HCT116 (cell line): ENCODE results near the gene PTRHD1. TPM values are rescaled to one million over a fixed set of nuclear protein-coding genes. Genes with fewer than 3 reads are reported as not detected.
A peak's percentile ranks its signal among the peaks of the same experiment; 100 is the strongest.
"Not testable (repeated sequence)": the region's sequence is repeated elsewhere in the genome, so short reads cannot be mapped to it uniquely, and the experiment has no call there.

Source experiments
- ATAC-seq: fragments of 200-7000 bp; cut with Tn5 transposase; 2 replicates; pipeline ENCODE4 v1.9.1; 2020; ENCODE audit warnings: mild to moderate bottlenecking, moderate library complexity
- BruUV-seq: library from RNA; stranded (reverse); fragments of 400-500 nt; replicated peaks from 2 replicates; lab custom pipeline; 2021; lab: Mats Ljungman, UMichigan
- CTCF ChIA-PET: fragments of 300-600 bp; sonication (Branson Sonifier 250); formaldehyde crosslinking; loops from one replicate; lab custom pipeline; 2021; ENCODE audit warnings: antibody characterized with exemption; lab: Charles Lee
- POLR2A ChIA-PET: fragments of 300-600, 350-600 bp; sonication (Branson Sonifier 250); formaldehyde crosslinking; loops from one replicate; lab custom pipeline; 2021; ENCODE audit warnings: antibody characterized with exemption; lab: Charles Lee
- RAD21 ChIA-PET, 2 experiments: fragments of 300-600 bp; sonication (Branson Sonifier 250); formaldehyde crosslinking; loops; one replicate each; lab custom pipeline; 2023; ENCODE audit warnings: low total read pairs in 2 of 2; ENCODE audit not compliant: uncharacterized antibody in 2 of 2, unreplicated experiment in 2 of 2, low non-redundant PET in 1 of 2; lab: Charles Lee
- DNase-seq: peaks from one replicate; pipeline ENCODE4 v3.0.0-alpha.2; 2010; ENCODE audit warnings: low read depth, low spot score
- H2AFZ ChIP-seq: fragments of 200-600 bp; shearing (Covaris generic), sonication (generic); 2 replicates; pipeline ENCODE4 v1.6.1; 2017; ENCODE audit warnings: low read depth, mixed run types, mixed read lengths, antibody characterized with exemption, low read length; ENCODE audit not compliant: poor library complexity, severe bottlenecking
- H3K27ac ChIP-seq: 2 replicates; pipeline ENCODE4 v1.5.1; 2012; ENCODE audit warnings: low read depth, low read length
- H3K27me3 ChIP-seq: fragments of 200-600 bp; sonication (generic); 2 replicates; pipeline ENCODE4 v1.6.1; 2016; ENCODE audit warnings: mixed run types, low read length, mixed read lengths; ENCODE audit not compliant: insufficient read depth
- H3K36me3 ChIP-seq, 2 experiments: fragments of 200-500 bp in 1 of 2; fragments of 200-600 bp in 1 of 2; sonication (Bioruptor generic) in 1 of 2; sonication (generic) in 1 of 2; 2 replicates each; pipeline versions ENCODE4 v1.5.1 to v1.6.1; 2014 to 2016; ENCODE audit warnings: low read length in 2 of 2, inconsistent platforms in 1 of 2, mixed read lengths in 1 of 2, mixed run types in 1 of 2; ENCODE audit not compliant: insufficient read depth in 2 of 2, control insufficient read depth in 1 of 2
- H3K4me1 ChIP-seq, 2 experiments: fragments of 200-600 bp in 1 of 2; sonication (generic) in 1 of 2; 2 replicates each; pipeline versions ENCODE4 v1.5.1 to v1.6.1; 2012 to 2017; ENCODE audit warnings: low read length in 2 of 2, inconsistent platforms in 1 of 2, mild to moderate bottlenecking in 1 of 2, mixed read lengths in 1 of 2, mixed run types in 1 of 2, moderate library complexity in 1 of 2; ENCODE audit not compliant: insufficient read depth in 2 of 2, control insufficient read depth in 1 of 2
- H3K4me2 ChIP-seq: fragments of 200-600 bp; sonication (generic); 2 replicates; pipeline ENCODE4 v1.6.1; 2017; ENCODE audit warnings: mixed run types, low read length, mixed read lengths
- H3K4me3 ChIP-seq, 2 experiments: fragments of 200-600 bp in 1 of 2; sonication (generic) in 1 of 2; replicated peaks in 1 of 2; 2 replicates each; pipeline ENCODE4 v1.5.1; 2011 to 2016; ENCODE audit warnings: low read length in 2 of 2, control low read depth in 1 of 2, low read depth in 1 of 2, mild to moderate bottlenecking in 1 of 2, mixed read lengths in 1 of 2, mixed run types in 1 of 2
- H3K79me2 ChIP-seq: fragments of 200-600 bp; sonication (generic); 2 replicates; pipeline ENCODE4 v1.6.1; 2017; ENCODE audit warnings: mild to moderate bottlenecking, mixed run types, low read length, moderate library complexity, mixed read lengths; ENCODE audit not compliant: insufficient read depth
- H3K9ac ChIP-seq: fragments of 200-600 bp; sonication (generic); 2 replicates; pipeline ENCODE4 v1.6.1; 2016; ENCODE audit warnings: low read length, mixed read lengths
- H3K9me2 ChIP-seq: fragments of 200-600 bp; sonication (generic), shearing (Covaris generic); 2 replicates; pipeline ENCODE4 v1.6.1; 2017; ENCODE audit warnings: mixed run types, mild to moderate bottlenecking, moderate library complexity; ENCODE audit not compliant: insufficient read depth
- H3K9me3 ChIP-seq, 2 experiments: fragments of 200-500 bp in 1 of 2; fragments of 200-600 bp in 1 of 2; sonication (Bioruptor generic) in 1 of 2; sonication (generic) in 1 of 2; 2 replicates each; pipeline ENCODE4 v1.6.1; 2014 to 2017; ENCODE audit warnings: low read length in 2 of 2, mixed read lengths in 2 of 2, inconsistent platforms in 1 of 2, low read depth in 1 of 2, mild to moderate bottlenecking in 1 of 2, mixed run types in 1 of 2, moderate library complexity in 1 of 2; ENCODE audit not compliant: control insufficient read depth in 1 of 2, insufficient read depth in 1 of 2
- H4K20me1 ChIP-seq: fragments of 200-600 bp; sonication (generic), shearing (Covaris generic); 2 replicates; pipeline ENCODE4 v1.6.1; 2017; ENCODE audit warnings: mixed run types, mild to moderate bottlenecking, moderate library complexity; ENCODE audit not compliant: insufficient read depth
- CBX3 ChIP-seq: IDR thresholded peaks from 2 replicates; pipeline ENCODE4 v1.6.1; 2012; ENCODE audit warnings: low read depth
- CEBPB ChIP-seq: IDR thresholded peaks from 2 replicates; pipeline ENCODE4 v1.6.1; 2012; ENCODE audit warnings: low read depth
- ELF1 ChIP-seq: IDR thresholded peaks from 2 replicates; pipeline ENCODE4 v1.6.1; 2012; ENCODE audit warnings: low read depth, borderline replicate concordance
- EZH2phosphoT487 ChIP-seq: fragments of 200-600 bp; IDR thresholded peaks from 2 replicates; pipeline ENCODE4 v1.6.1; 2018; ENCODE audit warnings: antibody characterized with exemption, borderline replicate concordance
- FOSL1 ChIP-seq: IDR thresholded peaks from 2 replicates; pipeline ENCODE4 v1.6.1; 2012; ENCODE audit warnings: low read depth
- POLR2A ChIP-seq: IDR thresholded peaks from 2 replicates; pipeline ENCODE4 v1.7.0; 2011; ENCODE audit warnings: borderline replicate concordance; ENCODE audit not compliant: insufficient read depth, insufficient read length; ENCODE audit errors: extremely low read depth
- POLR2AphosphoS5 ChIP-seq: IDR thresholded peaks from 2 replicates; pipeline ENCODE4 v1.6.1; 2011; ENCODE audit warnings: mild to moderate bottlenecking, low read depth, low read length, moderate library complexity
- SP1 ChIP-seq: IDR thresholded peaks from 2 replicates; pipeline ENCODE4 v1.6.1; 2012; ENCODE audit warnings: low read depth
- ZFX ChIP-seq: fragments of 450-650 bp; IDR thresholded peaks from 2 replicates; pipeline ENCODE4 v1.6.1; 2017
- intact Hi-C: fragments of 100-400 bp; cut with micrococcal nuclease; formaldehyde crosslinking; loops from 2 replicates; pipeline ENCODE4 v1.10.0; 2022
- total RNA-seq: library from RNA; stranded (reverse); gene quantifications from one replicate; pipeline ENCODE4 v1.2.1, GENCODE V29; 2021; ENCODE audit not compliant: unreplicated experiment
- TF ChIP-seq, protein P1 (sequence below): IDR thresholded peaks from 2 replicates; pipeline ENCODE4 v1.6.1; 2012
- TF ChIP-seq, protein P2 (sequence below), 3 experiments: fragments of 200-600 bp in 1 of 3; sonication (generic) in 1 of 3; IDR thresholded peaks in 2 of 3; conservative IDR thresholded peaks in 1 of 3; 2 replicates each; pipeline ENCODE4 v1.5.1; 2012 to 2017; ENCODE audit warnings: low read depth in 2 of 3, low read length in 2 of 3, antibody characterized with exemption in 1 of 3, borderline replicate concordance in 1 of 3, control low read depth in 1 of 3, mild to moderate bottlenecking in 1 of 3, mixed read lengths in 1 of 3, mixed run types in 1 of 3, moderate library complexity in 1 of 3; ENCODE audit not compliant: insufficient read depth in 1 of 3
- TF ChIP-seq, protein P3 (sequence below): IDR thresholded peaks from 2 replicates; pipeline ENCODE4 v1.6.1; 2011; ENCODE audit warnings: mild to moderate bottlenecking, low read length, moderate library complexity; ENCODE audit not compliant: insufficient replicate concordance; ENCODE audit errors: extremely low read depth

PTRHD1 gene
- total RNA-seq, 1 experiment from 2014 or later = 24.3 TPM

DNA sequence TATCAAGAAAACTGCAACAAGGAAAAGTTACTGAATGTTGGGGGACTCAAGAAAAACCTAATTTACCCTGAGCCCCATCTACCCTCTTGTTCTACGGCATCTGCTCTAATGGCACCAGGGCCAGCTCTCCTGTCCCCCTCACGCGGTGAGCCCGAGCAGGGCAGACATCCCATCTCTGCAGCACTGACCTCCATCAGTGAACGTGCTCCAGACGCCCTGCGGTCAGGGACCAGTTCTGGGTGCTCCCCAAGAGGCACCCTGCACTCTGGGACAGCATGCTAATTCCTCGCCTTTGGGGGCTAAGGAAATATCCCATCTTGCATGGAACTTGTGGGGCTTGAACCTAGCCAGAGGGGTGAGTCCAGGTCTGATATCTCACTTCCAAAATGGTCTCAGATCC is 43.0 kb upstream of the PTRHD1 start:
- Histone ChIP-seq H3K4me1 (peaks cover 0 to 17% of the 10 kb centered on the region in 2 experiments; a peak in 2 of 4 replicates), H3K79me2 (no peaks in the 10 kb centered on the region), H3K9me2 (no peaks in the 10 kb centered on the region), H3K27me3 (no peaks in the 10 kb centered on the region), H3K4me3 (no peak overlapping the region), H4K20me1 (no peaks in the 10 kb centered on the region), H3K27ac (no peak overlapping the region), H3K9ac (no peak overlapping the region), H3K4me2 (no peak overlapping the region), H3K9me3 (no peaks in the 10 kb centered on the region), H2AFZ (no peak overlapping the region), H3K36me3 (peaks cover 0 to 19% of the 10 kb centered on the region in 2 experiments; a peak in 3 of 4 replicates)
- intact Hi-C loops = no loop called here
- DNase-seq = no peak
- CTCF ChIA-PET = no interaction called here
- RAD21 ChIA-PET = no interaction called here
- no TSS peak for BruUV-seq
- TF ChIP-seq POLR2AphosphoS5 = no peak
- TF ChIP-seq FOSL1 = no peak
- TF ChIP-seq SP1 = no peak
- no peak for TF ChIP-seq CBX3
- TF ChIP-seq ZFX = no peak
- no peak for TF ChIP-seq ELF1
- TF ChIP-seq CEBPB = no peak
- TF ChIP-seq, protein P1, sequence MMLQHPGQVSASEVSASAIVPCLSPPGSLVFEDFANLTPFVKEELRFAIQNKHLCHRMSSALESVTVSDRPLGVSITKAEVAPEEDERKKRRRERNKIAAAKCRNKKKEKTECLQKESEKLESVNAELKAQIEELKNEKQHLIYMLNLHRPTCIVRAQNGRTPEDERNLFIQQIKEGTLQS = no peak
- no peak for TF ChIP-seq EZH2phosphoT487
- TF ChIP-seq POLR2A = no peak
- TF ChIP-seq, protein P2, sequence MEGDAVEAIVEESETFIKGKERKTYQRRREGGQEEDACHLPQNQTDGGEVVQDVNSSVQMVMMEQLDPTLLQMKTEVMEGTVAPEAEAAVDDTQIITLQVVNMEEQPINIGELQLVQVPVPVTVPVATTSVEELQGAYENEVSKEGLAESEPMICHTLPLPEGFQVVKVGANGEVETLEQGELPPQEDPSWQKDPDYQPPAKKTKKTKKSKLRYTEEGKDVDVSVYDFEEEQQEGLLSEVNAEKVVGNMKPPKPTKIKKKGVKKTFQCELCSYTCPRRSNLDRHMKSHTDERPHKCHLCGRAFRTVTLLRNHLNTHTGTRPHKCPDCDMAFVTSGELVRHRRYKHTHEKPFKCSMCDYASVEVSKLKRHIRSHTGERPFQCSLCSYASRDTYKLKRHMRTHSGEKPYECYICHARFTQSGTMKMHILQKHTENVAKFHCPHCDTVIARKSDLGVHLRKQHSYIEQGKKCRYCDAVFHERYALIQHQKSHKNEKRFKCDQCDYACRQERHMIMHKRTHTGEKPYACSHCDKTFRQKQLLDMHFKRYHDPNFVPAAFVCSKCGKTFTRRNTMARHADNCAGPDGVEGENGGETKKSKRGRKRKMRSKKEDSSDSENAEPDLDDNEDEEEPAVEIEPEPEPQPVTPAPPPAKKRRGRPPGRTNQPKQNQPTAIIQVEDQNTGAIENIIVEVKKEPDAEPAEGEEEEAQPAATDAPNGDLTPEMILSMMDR (IDR thresholded peaks at IDR 0.05 in 2 of 3, conservative IDR thresholded peaks at IDR 0.05 in 1 of 3; ENCODE audit: borderline replicate concordance in 1 of 3, insufficient read depth in 1 of 3, low read depth in 2 of 3, low read length in 2 of 3) = no peak
- TF ChIP-seq, protein P3, sequence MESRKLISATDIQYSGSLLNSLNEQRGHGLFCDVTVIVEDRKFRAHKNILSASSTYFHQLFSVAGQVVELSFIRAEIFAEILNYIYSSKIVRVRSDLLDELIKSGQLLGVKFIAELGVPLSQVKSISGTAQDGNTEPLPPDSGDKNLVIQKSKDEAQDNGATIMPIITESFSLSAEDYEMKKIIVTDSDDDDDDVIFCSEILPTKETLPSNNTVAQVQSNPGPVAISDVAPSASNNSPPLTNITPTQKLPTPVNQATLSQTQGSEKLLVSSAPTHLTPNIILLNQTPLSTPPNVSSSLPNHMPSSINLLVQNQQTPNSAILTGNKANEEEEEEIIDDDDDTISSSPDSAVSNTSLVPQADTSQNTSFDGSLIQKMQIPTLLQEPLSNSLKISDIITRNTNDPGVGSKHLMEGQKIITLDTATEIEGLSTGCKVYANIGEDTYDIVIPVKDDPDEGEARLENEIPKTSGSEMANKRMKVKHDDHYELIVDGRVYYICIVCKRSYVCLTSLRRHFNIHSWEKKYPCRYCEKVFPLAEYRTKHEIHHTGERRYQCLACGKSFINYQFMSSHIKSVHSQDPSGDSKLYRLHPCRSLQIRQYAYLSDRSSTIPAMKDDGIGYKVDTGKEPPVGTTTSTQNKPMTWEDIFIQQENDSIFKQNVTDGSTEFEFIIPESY = no peak
- ATAC-seq = no peak
- POLR2A ChIA-PET = no interaction called here

DNA sequence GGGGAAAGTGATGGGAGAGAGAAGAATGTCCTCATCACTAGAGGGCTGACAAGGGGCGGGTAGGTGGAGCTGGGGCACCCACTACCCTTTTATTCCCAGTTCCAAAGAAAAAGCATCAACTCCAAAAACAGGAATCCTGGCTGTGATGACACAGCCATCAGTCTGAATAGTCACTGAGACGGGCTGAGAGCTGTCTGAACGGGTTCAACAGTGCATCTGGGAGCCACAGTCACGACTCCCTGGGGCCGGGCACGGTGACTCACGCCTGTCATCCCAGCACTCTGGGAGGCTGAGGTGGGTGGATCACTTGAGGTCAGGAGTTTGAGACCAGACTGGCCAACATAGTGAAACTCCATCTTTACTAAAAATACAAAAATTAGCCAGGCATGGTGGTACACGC is 42.2 kb upstream of the PTRHD1 start:
- BruUV-seq = not testable (repeated sequence)

More for the DNA sequence above, 42.2 kb upstream of the PTRHD1 start:
- POLR2A ChIA-PET, H2AFZ ChIP-seq, H3K9me3 ChIP-seq, H3K27me3 ChIP-seq, intact Hi-C loops, CTCF ChIA-PET, H3K9ac ChIP-seq, H4K20me1 ChIP-seq, DNase-seq, RAD21 ChIA-PET, H3K27ac ChIP-seq, H3K4me3 ChIP-seq, H3K79me2 ChIP-seq, H3K9me2 ChIP-seq: not testable (repeated sequence)
- H3K4me2 ChIP-seq = peak overlapping the region; percentile 1; the same call in 1 of the 2 replicates
- H3K36me3 ChIP-seq = peaks cover 0 to 19% of the 10 kb centered on the region in 2 experiments; a peak in 3 of 4 replicates
- peaks cover 0 to 17% of the 10 kb centered on the region in 2 experiments; a peak in 2 of 4 replicates for H3K4me1 ChIP-seq
- ATAC-seq = peak; percentile 83
